ENCODE measurements around the gene PLCB4. TPM values are rescaled to one million over a fixed set of nuclear protein-coding genes. Genes with fewer than 3 reads are reported as not detected.

Gene PLCB4
- total and polyA plus RNA-seq, 2 donors (not counting 1 experiment from before 2014, with no cell fraction given): 7.3 to 13.7 TPM

DNA sequence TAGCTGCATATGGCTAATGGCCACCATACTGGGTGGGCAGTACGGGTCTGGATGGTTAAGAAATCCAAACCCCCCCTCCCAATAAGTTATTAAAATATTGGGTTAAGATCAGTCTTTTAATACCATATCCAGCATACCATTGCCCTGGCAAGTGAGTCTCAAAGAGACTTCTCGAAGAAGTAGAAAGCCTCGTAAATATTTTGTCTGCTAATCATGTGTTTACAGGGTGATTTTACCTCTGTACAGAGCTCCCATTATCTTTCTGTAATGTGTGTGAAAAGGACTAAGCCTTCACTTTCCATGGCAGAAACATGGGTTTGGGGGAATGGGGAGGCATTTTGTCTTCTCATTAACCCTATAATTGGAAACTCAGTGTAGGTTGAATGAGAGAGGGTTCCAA lies 270.8 kb downstream of the PLCB4 start:
- H2AFZ ChIP-seq (ENCODE audit: low read length): no peak overlapping the region
- H4K20me1 ChIP-seq (ENCODE audit: control insufficient read depth, extremely low read depth, insufficient read depth, low read length): no peaks in the 10 kb centered on the region
- DNase-seq (ENCODE audit: low read depth in 2 of 2): no peak
- H3K9me3 ChIP-seq (ENCODE audit: control insufficient read depth, insufficient read depth, low read depth, low read length): no peaks in the 10 kb centered on the region
- TF ChIP-seq, protein P1, sequence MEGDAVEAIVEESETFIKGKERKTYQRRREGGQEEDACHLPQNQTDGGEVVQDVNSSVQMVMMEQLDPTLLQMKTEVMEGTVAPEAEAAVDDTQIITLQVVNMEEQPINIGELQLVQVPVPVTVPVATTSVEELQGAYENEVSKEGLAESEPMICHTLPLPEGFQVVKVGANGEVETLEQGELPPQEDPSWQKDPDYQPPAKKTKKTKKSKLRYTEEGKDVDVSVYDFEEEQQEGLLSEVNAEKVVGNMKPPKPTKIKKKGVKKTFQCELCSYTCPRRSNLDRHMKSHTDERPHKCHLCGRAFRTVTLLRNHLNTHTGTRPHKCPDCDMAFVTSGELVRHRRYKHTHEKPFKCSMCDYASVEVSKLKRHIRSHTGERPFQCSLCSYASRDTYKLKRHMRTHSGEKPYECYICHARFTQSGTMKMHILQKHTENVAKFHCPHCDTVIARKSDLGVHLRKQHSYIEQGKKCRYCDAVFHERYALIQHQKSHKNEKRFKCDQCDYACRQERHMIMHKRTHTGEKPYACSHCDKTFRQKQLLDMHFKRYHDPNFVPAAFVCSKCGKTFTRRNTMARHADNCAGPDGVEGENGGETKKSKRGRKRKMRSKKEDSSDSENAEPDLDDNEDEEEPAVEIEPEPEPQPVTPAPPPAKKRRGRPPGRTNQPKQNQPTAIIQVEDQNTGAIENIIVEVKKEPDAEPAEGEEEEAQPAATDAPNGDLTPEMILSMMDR (conservative IDR thresholded peaks at IDR 0.05 in 1 of 2, IDR thresholded peaks at IDR 0.05 in 1 of 2; ENCODE audit: low read depth in 1 of 2, low read length in 2 of 2): no peak
- no peak for TF ChIP-seq EZH2 (IDR thresholded peaks at IDR 0.05; ENCODE audit: low read length, missing control alignments)
- no peak overlapping the region for H3K4me3 ChIP-seq (replicated peaks in 1 of 4; ENCODE audit: control extremely low read depth in 1 of 4, insufficient read depth in 1 of 4, low read depth in 3 of 4, low read length in 4 of 4)
- H3K4me2 ChIP-seq (ENCODE audit: extremely low read depth, insufficient read depth, low read length): no peak overlapping the region
- H3K27me3 ChIP-seq (ENCODE audit: control insufficient read depth, insufficient read depth, low read length): no peaks in the 10 kb centered on the region
- H3K9ac ChIP-seq (ENCODE audit: insufficient read depth, low read length): no peak overlapping the region
- no peaks in the 10 kb centered on the region for H3K79me2 ChIP-seq (ENCODE audit: control insufficient read depth, insufficient read depth, low read length)
- no peaks in the 10 kb centered on the region for H3K36me3 ChIP-seq (ENCODE audit: control insufficient read depth, insufficient read depth, low read length)
- H3K4me1 ChIP-seq (ENCODE audit: control insufficient read depth, extremely low read depth, insufficient read depth, low read length): peaks cover 3% of the 10 kb centered on the region
- no peak overlapping the region for H3K27ac ChIP-seq (ENCODE audit: insufficient read depth, low read length)

DNA sequence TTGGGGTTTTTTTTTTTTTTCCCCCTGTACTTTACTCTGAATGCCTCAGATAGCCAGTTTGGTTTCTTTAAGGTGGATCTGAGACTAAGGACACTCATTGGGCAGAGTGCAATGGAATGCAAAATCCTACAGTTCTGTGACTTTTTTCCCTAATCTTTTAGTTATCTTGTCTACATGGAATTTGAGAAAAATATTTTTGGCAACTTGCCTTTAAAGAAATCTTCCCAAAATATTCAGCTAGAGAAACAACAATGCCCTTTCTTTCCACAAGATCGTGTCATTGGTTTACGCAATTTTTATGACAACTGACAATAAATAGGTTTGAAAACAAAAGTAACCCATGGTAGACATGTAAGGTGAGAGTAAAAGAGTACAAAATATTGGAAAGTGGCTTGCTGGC lies 273.8 kb downstream of the PLCB4 start:
- H3K4me1 ChIP-seq (ENCODE audit: control insufficient read depth, extremely low read depth, insufficient read depth, low read length): peaks cover 3% of the 10 kb centered on the region
- H3K4me3 ChIP-seq (replicated peaks in 1 of 4; ENCODE audit: control extremely low read depth in 1 of 4, insufficient read depth in 1 of 4, low read depth in 3 of 4, low read length in 4 of 4): no peak overlapping the region
- no peak overlapping the region for H2AFZ ChIP-seq (ENCODE audit: low read length)
- H3K27me3 ChIP-seq (ENCODE audit: control insufficient read depth, insufficient read depth, low read length): no peaks in the 10 kb centered on the region
- no peak for TF ChIP-seq EZH2 (IDR thresholded peaks at IDR 0.05; ENCODE audit: low read length, missing control alignments)
- TF ChIP-seq, protein P1 (conservative IDR thresholded peaks at IDR 0.05 in 1 of 2, IDR thresholded peaks at IDR 0.05 in 1 of 2; ENCODE audit: low read depth in 1 of 2, low read length in 2 of 2): no peak
- DNase-seq (ENCODE audit: low read depth in 2 of 2): no peak
- no peaks in the 10 kb centered on the region for H4K20me1 ChIP-seq (ENCODE audit: control insufficient read depth, extremely low read depth, insufficient read depth, low read length)
- H3K9me3 ChIP-seq (ENCODE audit: control insufficient read depth, insufficient read depth, low read depth, low read length): no peaks in the 10 kb centered on the region
- H3K79me2 ChIP-seq (ENCODE audit: control insufficient read depth, insufficient read depth, low read length): no peaks in the 10 kb centered on the region
- no peak overlapping the region for H3K27ac ChIP-seq (ENCODE audit: insufficient read depth, low read length)
- no peak overlapping the region for H3K4me2 ChIP-seq (ENCODE audit: extremely low read depth, insufficient read depth, low read length)
- H3K36me3 ChIP-seq (ENCODE audit: control insufficient read depth, insufficient read depth, low read length): no peaks in the 10 kb centered on the region
- no peak overlapping the region for H3K9ac ChIP-seq (ENCODE audit: insufficient read depth, low read length)

DNA sequence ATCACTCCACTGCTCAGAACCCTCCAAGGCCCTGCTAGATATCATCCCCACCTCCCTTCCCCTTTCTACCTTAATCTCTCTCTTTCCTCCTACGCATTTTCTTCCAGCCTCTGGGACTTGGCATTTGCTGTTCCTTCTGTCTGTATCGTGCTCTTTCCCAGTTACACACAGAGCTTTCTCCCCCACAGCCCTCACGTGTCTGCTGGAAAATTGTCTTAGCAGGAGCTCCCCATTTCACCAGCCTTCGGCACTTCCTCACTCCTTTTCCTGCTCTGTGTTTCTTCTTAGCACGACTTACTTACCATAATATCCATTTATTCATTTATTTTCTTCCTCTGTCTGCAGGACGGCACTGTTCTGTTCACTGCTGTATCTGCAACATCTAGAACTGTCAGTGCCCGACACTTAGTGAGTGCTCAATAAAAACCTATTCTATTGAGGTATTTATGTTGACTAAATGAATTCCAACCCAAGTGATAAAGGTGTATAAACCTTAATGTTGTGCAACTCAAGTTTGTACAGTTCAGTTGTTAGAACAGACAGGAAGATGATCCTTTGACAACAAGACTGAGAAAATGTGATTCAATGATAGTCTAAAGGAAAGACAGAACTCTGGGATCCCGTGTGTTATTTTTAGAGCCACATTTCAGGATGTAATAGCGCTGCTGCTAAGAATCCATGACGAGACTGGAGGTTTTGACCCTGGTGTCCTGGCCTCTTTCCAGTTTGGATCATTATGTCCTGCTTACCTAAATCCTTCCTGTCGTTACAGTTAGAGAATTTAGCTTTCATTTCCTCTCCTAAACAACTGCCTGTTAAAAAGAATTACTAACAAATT lies 275.4 kb downstream of the PLCB4 start:
- peak; percentile 51 to 73 for DNase-seq (ENCODE audit: low read depth in 2 of 2)
- Histone ChIP-seq H3K27me3 (ENCODE audit: control insufficient read depth, insufficient read depth, low read length) (no peaks in the 10 kb centered on the region), H2AFZ (ENCODE audit: low read length) (no peak overlapping the region), H3K4me3 (replicated peaks in 1 of 4; ENCODE audit: control extremely low read depth in 1 of 4, insufficient read depth in 1 of 4, low read depth in 3 of 4, low read length in 4 of 4) (no peak overlapping the region), H3K79me2 (ENCODE audit: control insufficient read depth, insufficient read depth, low read length) (no peaks in the 10 kb centered on the region), H3K36me3 (ENCODE audit: control insufficient read depth, insufficient read depth, low read length) (no peaks in the 10 kb centered on the region), H3K9ac (ENCODE audit: insufficient read depth, low read length) (no peak overlapping the region), H3K4me1 (ENCODE audit: control insufficient read depth, extremely low read depth, insufficient read depth, low read length) (peaks cover 3% of the 10 kb centered on the region), H4K20me1 (ENCODE audit: control insufficient read depth, extremely low read depth, insufficient read depth, low read length) (no peaks in the 10 kb centered on the region), H3K27ac (ENCODE audit: insufficient read depth, low read length) (no peak overlapping the region), H3K9me3 (ENCODE audit: control insufficient read depth, insufficient read depth, low read depth, low read length) (no peaks in the 10 kb centered on the region), H3K4me2 (ENCODE audit: extremely low read depth, insufficient read depth, low read length) (no peak overlapping the region)
- TF ChIP-seq EZH2 (IDR thresholded peaks at IDR 0.05; ENCODE audit: low read length, missing control alignments): no peak
- TF ChIP-seq, protein P1 (conservative IDR thresholded peaks at IDR 0.05 in 1 of 2, IDR thresholded peaks at IDR 0.05 in 1 of 2; ENCODE audit: low read depth in 1 of 2, low read length in 2 of 2): no peak

Measured in fibroblast of lung (primary cell).